ENCODE results near the gene TIGD1.
"Not testable (repeated sequence)": the region's sequence is repeated elsewhere in the genome, so short reads cannot be mapped to it uniquely, and the experiment has no call there.

TIGD1 gene

DNA sequence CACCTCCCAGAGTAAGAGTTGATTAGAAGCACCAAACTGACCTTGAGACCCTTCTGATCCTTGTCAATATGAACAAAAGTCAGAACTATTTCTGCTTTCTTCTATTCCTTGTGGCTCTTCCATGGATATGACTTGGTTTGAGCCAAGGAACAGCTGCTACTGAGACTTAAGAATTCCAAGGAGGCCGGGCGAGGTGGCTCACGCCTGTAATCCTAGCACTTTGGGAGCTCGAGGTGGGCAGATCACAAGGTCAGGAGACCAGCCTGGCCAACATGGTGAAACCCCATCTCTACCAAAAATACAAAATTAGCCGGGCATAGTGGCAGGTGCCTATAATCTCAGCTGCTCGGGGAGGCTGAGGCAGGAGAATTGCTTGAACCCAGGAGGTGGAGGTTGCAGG is 20.1 kb upstream of the TIGD1 start:
- not testable (repeated sequence) for DNase-seq (ENCODE audit: low spot score)

- DNase-seq (ENCODE audit: low spot score), result no peak
Measured at GRCh38 chr2:232569541-232569940, 19.2 kb upstream of the TIGD1 start.

GRCh38 chr2:232568161-232568560 is 17.8 kb upstream of the TIGD1 start:
- peak; percentile 94 for DNase-seq (ENCODE audit: low spot score)

DNA sequence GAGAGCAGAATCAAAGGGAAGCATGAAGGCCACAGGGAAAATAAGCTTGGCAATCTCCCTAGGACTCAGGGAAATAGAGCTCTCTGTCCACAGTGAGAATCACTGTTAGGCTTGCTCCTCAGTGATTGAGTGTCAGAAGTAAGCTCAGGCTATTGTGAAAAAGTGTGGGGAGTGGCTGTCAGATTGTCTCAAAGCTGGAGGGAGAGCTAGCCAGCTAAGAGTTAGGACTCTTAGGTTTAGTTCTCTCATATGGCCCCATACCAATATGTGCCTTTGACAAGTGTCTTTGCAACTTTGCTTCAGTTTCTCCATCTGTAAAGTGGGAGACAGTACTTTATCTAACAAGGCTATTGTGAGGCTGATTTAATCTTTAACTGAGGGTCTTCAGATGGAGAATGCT is 17.4 kb upstream of the TIGD1 start:
- no peak for DNase-seq (ENCODE audit: low spot score)

GRCh38 chr2:232563580-232563979 is 13.2 kb upstream of the TIGD1 start:
- DNase-seq (ENCODE audit: low spot score), result no peak

DNA sequence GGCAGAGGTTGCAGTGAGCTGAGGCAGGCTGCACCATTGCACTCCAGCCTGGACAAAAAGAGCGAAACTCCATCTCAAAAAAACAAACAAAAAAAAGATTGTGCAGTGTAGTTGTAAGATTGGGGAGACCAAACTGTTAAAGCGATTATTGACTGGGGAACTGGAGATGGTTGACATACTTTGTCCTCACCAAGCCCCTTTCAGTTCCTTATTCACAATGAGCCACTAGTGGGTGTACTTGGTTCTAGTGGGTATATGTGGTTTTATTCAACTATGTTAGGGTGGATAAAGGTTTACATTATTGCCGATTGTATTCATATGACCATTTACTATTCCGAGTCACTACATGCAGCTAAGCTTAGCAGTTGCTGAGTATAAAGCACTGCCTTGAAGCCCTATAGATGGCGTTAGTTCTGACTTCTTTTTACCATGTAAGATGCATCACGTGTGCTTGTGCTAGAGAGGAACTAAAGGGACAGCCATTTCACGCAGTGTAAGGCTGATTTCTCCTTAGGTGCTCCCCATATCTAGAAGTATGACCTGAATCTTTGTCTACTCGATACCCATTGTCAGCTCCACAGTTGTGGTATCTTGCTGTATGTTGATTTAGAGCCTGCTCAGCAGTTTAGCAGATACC is 12.3 kb upstream of the TIGD1 start:
- no peak for DNase-seq (ENCODE audit: low spot score)

GRCh38 chr2:232556426-232556825 is 6.1 kb upstream of the TIGD1 start:
- no peak for DNase-seq (ENCODE audit: low spot score)

- DNase-seq (ENCODE audit: low spot score), result no peak
Measured at GRCh38 chr2:232551776-232552175, 1.4 kb upstream of the TIGD1 start.

- no peak for DNase-seq (ENCODE audit: low spot score)
Measured at GRCh38 chr2:232551250-232551638, 887 bp upstream of the TIGD1 start.

DNA sequence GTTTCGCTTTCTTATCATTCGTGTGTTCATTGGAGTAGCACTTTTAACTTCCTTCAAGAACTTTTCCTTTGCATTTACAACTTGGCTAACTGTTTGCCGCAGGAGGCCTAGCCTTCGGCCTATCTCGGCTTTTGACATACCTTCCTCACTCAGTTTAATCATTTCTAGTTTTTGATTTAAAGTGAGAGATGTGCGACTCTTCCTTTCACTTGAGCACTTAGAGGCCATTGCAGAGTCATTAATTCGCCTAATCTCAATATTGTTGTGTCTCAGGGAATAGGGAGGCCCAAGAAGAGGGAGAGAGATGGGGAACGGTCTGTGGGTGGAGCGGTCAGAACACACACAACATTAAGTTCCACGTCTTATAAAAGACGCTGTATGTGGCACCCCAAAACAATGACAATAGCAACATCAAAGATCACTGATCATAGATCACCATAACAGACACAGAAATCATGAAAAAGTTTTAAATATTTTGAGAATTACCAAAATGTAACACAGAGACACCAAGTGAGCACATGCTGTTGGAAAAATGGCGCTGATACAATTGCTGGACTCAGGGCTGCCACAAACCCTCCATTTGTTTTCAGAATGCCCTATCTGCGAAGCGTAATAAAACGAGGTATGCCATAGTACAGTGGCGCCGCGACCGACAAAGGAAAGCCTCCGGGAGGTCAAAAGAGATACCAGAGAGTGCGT is 553 bp downstream of the TIGD1 start:
- DNase-seq (ENCODE audit: low spot score), result no peak

- DNase-seq (ENCODE audit: low spot score), result no peak
Measured at GRCh38 chr2:232547991-232548390, 2.4 kb downstream of the TIGD1 start.

- DNase-seq (ENCODE audit: low spot score), result no peak
Measured at GRCh38 chr2:232545511-232546375, 4.6 kb downstream of the TIGD1 start.

DNA sequence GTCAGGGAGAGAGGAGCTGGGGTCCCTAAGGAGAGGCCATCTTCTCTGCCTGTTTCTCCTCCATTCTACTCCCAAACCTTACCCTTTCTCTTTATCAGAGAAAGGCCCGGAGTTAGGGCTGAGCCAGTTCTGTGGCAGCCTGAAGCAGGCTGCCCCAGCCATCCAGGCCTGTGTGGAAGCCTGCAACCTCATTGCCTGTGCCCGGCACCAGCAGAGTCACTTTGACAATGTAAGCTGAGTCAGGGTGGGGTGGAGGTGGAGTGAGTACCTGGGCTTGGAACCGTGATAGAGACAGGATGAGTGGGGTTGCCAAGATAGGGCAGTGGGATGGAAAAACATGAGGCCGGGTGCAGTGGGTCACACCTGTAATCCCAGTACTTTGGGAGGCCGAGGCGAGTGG is 5.7 kb downstream of the TIGD1 start:
- no peak for DNase-seq (ENCODE audit: low spot score)

GRCh38 chr2:232543928-232544631 is 6.3 kb downstream of the TIGD1 start:
- DNase-seq (ENCODE audit: low spot score), result no peak

DNA sequence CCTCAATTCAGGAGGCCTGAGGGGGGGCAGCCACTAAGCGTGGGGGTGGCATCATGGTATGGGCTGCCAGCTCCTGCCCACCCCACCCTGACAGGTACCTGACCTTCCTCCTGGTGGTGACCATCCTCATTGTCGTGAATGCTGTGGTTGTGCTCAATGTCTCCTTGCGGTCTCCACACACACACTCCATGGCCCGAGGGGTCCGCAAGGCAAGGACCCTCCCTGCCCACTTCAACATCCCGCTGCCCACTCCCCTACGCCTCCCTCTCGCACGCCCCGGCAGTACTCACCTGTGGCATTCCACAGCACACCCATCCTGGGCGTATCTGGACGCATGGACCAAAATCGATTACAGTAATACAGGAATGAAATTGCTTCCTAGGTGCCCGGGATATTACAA is 6.9 kb downstream of the TIGD1 start:
- no peak for DNase-seq (ENCODE audit: low spot score)

- no peak for DNase-seq (ENCODE audit: low spot score)
Measured at GRCh38 chr2:232542715-232543467, 7.5 kb downstream of the TIGD1 start.

DNA sequence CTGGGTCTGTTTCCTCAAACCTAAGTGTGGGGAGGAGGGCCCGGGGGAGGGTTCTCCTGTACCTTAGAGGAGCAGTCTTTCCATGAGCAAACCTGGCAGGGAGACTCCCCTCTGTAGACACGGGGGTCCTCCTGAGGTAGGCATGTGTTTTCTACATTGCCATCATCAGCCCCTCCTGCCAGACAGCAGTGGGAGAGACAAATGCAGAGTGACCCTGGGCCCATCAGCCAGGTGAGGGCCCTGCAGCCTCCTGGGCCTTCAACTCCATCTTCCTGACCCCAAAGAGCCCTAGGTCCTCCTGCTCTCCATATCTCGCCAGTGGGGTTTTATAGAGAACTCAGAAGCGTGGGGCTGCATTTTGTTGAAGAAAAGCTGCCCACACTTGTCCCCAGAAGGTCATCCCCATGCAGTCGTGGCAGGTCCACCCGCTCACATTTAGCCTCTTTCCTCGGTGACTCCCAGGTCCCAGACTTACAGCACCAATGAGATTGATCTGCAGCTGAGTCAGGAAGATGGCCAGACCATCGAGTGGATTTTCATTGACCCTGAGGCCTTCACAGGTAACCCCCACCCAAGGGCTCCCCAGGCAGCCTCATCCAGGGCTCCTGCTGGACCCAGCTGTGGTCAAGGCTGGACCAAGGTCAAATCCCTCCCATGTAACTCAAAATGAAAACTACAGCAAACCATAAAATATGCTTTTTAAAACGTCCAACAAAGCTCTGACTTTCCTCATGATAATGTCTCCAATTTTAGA is 8.2 kb downstream of the TIGD1 start:
- DNase-seq (ENCODE audit: low spot score), result no peak

DNA sequence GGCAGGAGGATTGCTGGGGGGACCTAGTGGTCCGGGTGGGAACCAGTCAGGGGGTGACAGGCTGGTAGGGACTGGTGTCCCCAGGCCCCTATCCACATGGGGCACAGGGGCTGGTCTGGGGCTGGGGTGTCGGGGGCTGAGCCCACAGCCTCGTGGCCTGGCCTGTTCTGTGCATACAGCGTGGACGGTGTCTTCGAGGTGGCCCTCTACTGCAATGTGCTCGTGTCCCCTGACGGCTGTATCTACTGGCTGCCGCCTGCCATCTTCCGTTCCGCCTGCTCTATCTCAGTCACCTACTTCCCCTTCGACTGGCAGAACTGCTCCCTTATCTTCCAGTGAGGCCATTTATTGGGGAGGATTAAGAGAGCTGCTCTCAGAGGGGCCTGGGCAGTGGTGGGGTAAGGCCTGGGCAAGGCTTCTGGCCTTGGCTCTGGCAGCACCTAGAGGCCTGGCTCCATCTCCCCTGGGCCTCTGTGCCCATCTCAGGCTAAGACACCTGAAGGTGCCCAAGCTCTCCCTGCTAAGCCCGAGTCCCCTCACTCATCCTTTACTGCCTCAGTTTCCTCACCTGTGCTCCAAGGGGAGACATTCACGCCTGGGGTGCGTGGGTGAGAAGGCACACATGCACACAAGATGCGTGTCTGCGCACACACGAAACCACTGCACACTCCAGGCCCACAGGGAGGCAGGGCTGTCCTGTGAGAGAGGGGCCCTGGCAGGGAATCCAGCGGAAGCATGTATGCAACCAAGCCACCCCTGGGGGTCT is 9.0 kb downstream of the TIGD1 start:
- DNase-seq (ENCODE audit: low spot score), result no peak

DNA sequence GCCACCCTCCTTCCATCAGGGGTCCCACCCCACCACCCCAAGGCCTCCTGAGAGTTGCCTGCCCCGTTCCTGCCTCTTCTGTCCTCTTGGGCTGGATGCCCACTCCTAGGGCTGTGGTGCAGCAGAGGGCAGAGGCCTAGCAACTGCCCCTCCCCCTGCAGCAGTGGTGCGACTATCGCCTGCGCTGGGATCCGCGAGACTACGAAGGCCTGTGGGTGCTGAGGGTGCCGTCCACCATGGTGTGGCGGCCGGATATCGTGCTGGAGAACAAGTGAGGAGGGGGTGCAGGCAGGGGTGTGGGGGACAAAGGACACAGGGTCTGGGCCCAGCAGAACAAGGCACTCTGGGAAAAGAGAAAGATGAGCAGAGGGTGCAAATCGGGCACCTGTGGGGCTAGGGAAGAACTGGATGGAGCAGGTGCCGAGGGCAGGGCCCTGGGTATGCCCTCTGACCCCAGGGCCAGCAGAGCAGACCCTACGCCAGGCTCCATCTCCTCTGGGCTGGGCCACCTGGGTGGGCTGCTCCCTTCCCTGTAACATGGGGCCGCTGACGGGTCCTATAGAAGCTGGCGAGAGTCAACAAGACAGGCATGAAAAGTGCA is 9.8 kb downstream of the TIGD1 start:
- DNase-seq (ENCODE audit: low spot score), result no peak

All from AG08395 (cell line).